Mesodermal cell (in vitro differentiated cells): ENCODE measurements around the gene UGT2B7.
"Not testable (repeated sequence)": the region's sequence is repeated elsewhere in the genome, so short reads cannot be mapped to it uniquely, and the experiment has no call there.

ENCODE experiments used
- H3K27ac ChIP-seq: 2 replicates; pipeline ENCODE4 v1.7.0; 2013; ENCODE audit warnings: mild to moderate bottlenecking, low read depth, low read length, moderate library complexity; ENCODE audit not compliant: severe bottlenecking
- H3K36me3 ChIP-seq: 2 replicates; pipeline ENCODE4 v1.7.1; 2013; ENCODE audit warnings: mild to moderate bottlenecking, low read length, moderate library complexity; ENCODE audit not compliant: control insufficient read depth, insufficient read depth
- H3K4me1 ChIP-seq: one replicate; pipeline ENCODE4 v1.7.1; 2013; ENCODE audit warnings: mild to moderate bottlenecking, low read length; ENCODE audit not compliant: insufficient read depth, control insufficient read depth, poor library complexity, severe bottlenecking
- H3K4me3 ChIP-seq: 2 replicates; pipeline ENCODE4 v1.7.0; 2013; ENCODE audit warnings: low read length, control low read depth, mild to moderate bottlenecking; ENCODE audit not compliant: insufficient read depth, poor library complexity, severe bottlenecking; ENCODE audit errors: extremely low read depth
- H3K9me3 ChIP-seq: 2 replicates; pipeline ENCODE4 v1.7.1; 2013; ENCODE audit warnings: mild to moderate bottlenecking, low read length, moderate library complexity; ENCODE audit not compliant: control insufficient read depth
- WGBS, 2 experiments: methylation state at CpG; one replicate each; pipeline ENCODE4 v1.1.5; 2013; ENCODE audit warnings: missing lambda C conversion rate in 2 of 2; ENCODE audit not compliant: insufficient coverage in 2 of 2; 5-methylcytosine and 5-hydroxymethylcytosine counted together

Gene UGT2B7

GRCh38 chr4:69089388-69089787 is 6.9 kb upstream of the UGT2B7 start:
- Histone ChIP-seq H3K36me3 (no peaks in the 10 kb centered on the region), H3K9me3 (no peaks in the 10 kb centered on the region), H3K27ac (no peak overlapping the region), H3K4me1 (no peaks in the 10 kb centered on the region), H3K4me3 (no peak overlapping the region)
- WGBS, 2 experiments = 80% methylated on average over 1 of the region's 1 CpG; no CpG with 5 or more reads in 1 of the 2 experiments

- H3K4me1 ChIP-seq = peaks cover 9% of the 10 kb centered on the region
- H3K9me3 ChIP-seq = no peaks in the 10 kb centered on the region
Observed at GRCh38 chr4:69092190-69092589, 4.1 kb upstream of the UGT2B7 start.

DNA sequence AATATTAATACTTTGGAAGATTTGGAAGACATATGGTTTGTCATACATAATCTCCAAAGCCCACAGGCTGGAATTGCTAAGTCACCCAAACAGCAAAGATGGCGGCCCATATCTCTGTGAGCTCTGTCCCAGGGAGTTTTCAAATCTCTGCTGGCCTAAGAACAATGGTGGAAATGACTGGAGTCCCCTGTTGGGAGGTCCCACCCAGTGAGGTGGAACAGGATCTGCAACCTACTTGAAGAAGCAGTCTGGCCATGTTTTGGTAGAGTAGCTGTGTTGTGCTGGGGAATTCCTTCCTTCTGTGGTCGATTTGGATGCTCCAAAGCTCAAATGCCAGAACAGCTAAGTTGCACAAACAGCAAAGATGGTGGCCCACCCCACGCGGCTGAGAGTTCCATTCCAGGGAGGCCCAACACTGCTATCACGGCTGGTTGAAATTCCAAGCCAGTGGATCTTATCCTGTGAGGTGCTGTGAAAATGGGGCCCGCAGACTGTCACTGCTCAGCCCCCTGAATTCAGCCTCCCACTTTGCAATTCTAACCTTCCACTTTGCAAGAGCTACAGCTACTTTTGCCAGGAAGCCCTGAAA is 3.2 kb upstream of the UGT2B7 start:
- 96% methylated on average over 3 of the region's 6 CpGs for WGBS, 2 experiments
- Histone ChIP-seq H3K27ac (no peak overlapping the region), H3K36me3 (no peaks in the 10 kb centered on the region), H3K9me3 (no peaks in the 10 kb centered on the region), H3K4me3 (no peak overlapping the region), H3K4me1 (peaks cover 9% of the 10 kb centered on the region)

More at GRCh38 chr4:69092190-69092589, 4.1 kb upstream of the UGT2B7 start:
- no peak overlapping the region for H3K4me3 ChIP-seq
- H3K36me3 ChIP-seq = no peaks in the 10 kb centered on the region
- H3K27ac ChIP-seq = no peak overlapping the region
- WGBS, 2 experiments = no CpG with 5 or more reads among the region's 1 CpG

GRCh38 chr4:69093681-69094080 is 2.6 kb upstream of the UGT2B7 start:
- H3K4me3 ChIP-seq = no peak overlapping the region
- no peaks in the 10 kb centered on the region for H3K36me3 ChIP-seq
- peaks cover 9% of the 10 kb centered on the region for H3K4me1 ChIP-seq
- no peaks in the 10 kb centered on the region for H3K9me3 ChIP-seq
- 100% methylated on average over 2 of the region's 3 CpGs for WGBS, 2 experiments
- no peak overlapping the region for H3K27ac ChIP-seq

GRCh38 chr4:69095301-69095731 is 958 bp upstream of the UGT2B7 start:
- Histone ChIP-seq H3K27ac (no peak overlapping the region), H3K9me3 (no peaks in the 10 kb centered on the region), H3K4me1 (peaks cover 9% of the 10 kb centered on the region), H3K36me3 (no peaks in the 10 kb centered on the region), H3K4me3 (no peak overlapping the region)
- 80% methylated on average over 1 of the region's 2 CpGs; no CpG with 5 or more reads in 1 of the 2 experiments for WGBS, 2 experiments

GRCh38 chr4:69096810-69097209 is 536 bp downstream of the UGT2B7 start:
- Histone ChIP-seq H3K4me3 (no peak overlapping the region), H3K4me1 (peaks cover 9% of the 10 kb centered on the region), H3K36me3 (no peaks in the 10 kb centered on the region), H3K27ac (no peak overlapping the region), H3K9me3 (no peaks in the 10 kb centered on the region)
- WGBS, 2 experiments = 76% methylated on average over 2 of the region's 3 CpGs; no CpG with 5 or more reads in 1 of the 2 experiments

GRCh38 chr4:69098470-69098869 is 2.2 kb downstream of the UGT2B7 start:
- H3K4me3 ChIP-seq = no peak overlapping the region
- H3K36me3 ChIP-seq = no peaks in the 10 kb centered on the region
- peaks cover 9% of the 10 kb centered on the region for H3K4me1 ChIP-seq
- H3K27ac ChIP-seq = no peak overlapping the region
- no CpG with 5 or more reads among the region's 4 CpGs for WGBS, 2 experiments
- no peaks in the 10 kb centered on the region for H3K9me3 ChIP-seq

GRCh38 chr4:69099910-69100309 is 3.6 kb downstream of the UGT2B7 start:
- H3K4me3 ChIP-seq = no peak overlapping the region
- peaks cover 9% of the 10 kb centered on the region for H3K4me1 ChIP-seq
- H3K27ac ChIP-seq = no peak overlapping the region
- no peaks in the 10 kb centered on the region for H3K36me3 ChIP-seq
- 100% methylated on average over 1 of the region's 4 CpGs; no CpG with 5 or more reads in 1 of the 2 experiments for WGBS, 2 experiments
- H3K9me3 ChIP-seq = no peaks in the 10 kb centered on the region

DNA sequence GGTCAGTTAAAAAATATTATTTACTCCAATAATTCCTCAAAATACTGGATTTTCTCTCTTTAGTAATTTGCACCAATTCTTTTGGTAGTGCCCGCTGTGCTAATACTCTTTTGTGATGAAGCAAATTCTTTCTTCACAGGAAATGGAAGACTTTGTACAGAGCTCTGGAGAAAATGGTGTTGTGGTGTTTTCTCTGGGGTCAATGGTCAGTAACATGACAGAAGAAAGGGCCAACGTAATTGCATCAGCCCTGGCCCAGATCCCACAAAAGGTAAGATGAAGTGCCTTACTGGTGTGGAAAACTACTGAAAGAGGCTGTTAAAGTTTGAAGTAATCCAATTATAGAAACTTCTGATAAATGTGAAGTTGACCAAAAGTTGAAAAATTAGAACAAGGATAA is 6.4 kb downstream of the UGT2B7 start:
- H3K4me3 ChIP-seq, H3K27ac ChIP-seq, H3K4me1 ChIP-seq, H3K36me3 ChIP-seq, H3K9me3 ChIP-seq: not testable (repeated sequence)
- WGBS, 2 experiments = 95% methylated on average over 2 of the region's 2 CpGs; no CpG with 5 or more reads in 1 of the 2 experiments

DNA sequence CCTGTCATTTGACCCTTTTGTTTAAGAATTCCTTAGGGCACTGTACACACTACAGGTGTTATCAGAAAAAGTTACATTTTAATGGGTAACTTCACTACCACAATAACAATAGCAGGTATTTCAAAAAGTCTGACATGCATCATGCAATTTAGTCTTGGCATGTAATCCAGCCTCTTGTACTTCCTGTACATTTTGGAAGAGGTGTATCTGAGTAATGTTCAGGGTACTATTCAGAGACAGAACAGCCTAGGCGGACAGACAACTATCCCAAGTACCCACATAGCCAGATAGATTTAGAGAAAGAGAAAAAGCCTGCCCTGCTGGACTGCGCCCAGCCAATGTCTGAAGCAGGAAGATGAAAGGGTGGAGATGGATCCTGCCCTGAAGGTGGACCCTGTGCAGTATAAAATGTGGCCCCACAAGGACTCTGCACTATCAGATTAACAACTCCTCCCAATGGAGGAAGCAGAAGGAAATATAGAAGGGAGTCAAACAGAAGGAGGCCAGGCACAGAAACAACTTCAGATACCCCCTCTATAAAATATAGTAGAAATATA is 8.5 kb downstream of the UGT2B7 start:
- H3K36me3 ChIP-seq = no peaks in the 10 kb centered on the region
- WGBS, 2 experiments = no CpG with 5 or more reads among the region's 2 CpGs
- no peak overlapping the region for H3K27ac ChIP-seq
- H3K9me3 ChIP-seq = no peaks in the 10 kb centered on the region
- H3K4me3 ChIP-seq = no peak overlapping the region
- H3K4me1 ChIP-seq = no peaks in the 10 kb centered on the region

DNA sequence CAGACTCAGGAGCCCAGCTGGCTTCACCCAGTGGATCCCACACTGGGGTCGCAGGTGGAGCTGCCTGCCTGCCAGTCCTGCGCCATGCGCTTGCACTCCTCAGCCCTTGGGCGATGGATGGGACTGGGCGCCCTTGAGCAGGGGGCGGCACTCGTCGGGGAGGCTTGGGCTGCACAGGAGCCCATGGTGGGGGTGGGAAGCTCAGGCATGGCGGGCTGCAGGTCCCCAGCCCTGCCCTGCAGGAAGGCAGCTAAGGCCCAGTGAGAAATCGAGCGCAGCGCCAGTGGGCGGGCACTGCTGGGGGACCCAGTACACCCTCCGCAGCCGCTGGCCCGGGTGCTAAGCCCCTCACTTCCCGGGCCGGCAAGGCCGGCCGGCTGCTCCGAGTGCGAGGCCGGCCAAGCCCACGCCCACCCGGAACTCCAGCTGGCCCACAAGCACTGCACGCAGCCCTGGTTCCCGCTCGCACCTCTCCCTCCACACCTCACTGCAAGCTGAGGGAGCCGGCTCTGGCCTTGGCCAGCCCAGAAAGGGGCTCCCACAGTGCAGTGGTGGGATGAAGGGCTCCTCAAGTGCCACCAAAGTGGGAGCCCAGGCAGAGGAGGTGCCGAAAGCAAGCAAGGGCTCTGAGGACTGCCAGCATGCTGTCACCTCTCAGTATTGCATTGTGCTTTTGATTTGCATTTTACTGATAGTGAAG is 19.0 kb downstream of the UGT2B7 start:
- H3K27ac ChIP-seq, H3K4me3 ChIP-seq, H3K9me3 ChIP-seq, H3K36me3 ChIP-seq: not testable (repeated sequence)
- H3K4me1 ChIP-seq = peaks cover 11% of the 10 kb centered on the region
- 95 to 96% methylated on average over 16 to 22 of the region's 30 CpGs for WGBS, 2 experiments
